HG03342 (cell line): ENCODE data around the gene KCTD19.

ENCODE experiments used
- ATAC-seq: cut with Tn5 transposase; IDR thresholded peaks from one replicate; pipeline ENCODE4 v1.9.1; 2021; ENCODE audit warnings: mild to moderate bottlenecking, moderate library complexity; ENCODE audit not compliant: unreplicated experiment

KCTD19 gene

GRCh38 chr16:67264277-67264676, 62.3 kb downstream of the KCTD19 start:
- no peak for ATAC-seq

- no peak for ATAC-seq
These were observed 63.3 kb downstream of the KCTD19 start for GRCh38 chr16:67263201-67263600.

- no peak for ATAC-seq
These were observed 66.0 kb downstream of the KCTD19 start for GRCh38 chr16:67260426-67261063.

- no peak for ATAC-seq
These were observed 66.8 kb downstream of the KCTD19 start for GRCh38 chr16:67259705-67260104.

- no peak for ATAC-seq
These were observed 68.2 kb downstream of the KCTD19 start for GRCh38 chr16:67258161-67258835.

- no peak for ATAC-seq
These were observed 68.9 kb downstream of the KCTD19 start for GRCh38 chr16:67257486-67258160.

- no peak for ATAC-seq
These were observed 69.8 kb downstream of the KCTD19 start for GRCh38 chr16:67256701-67257230.

GRCh38 chr16:67255553-67256221, 70.9 kb downstream of the KCTD19 start:
- ATAC-seq: no peak

GRCh38 chr16:67254801-67255552, 71.6 kb downstream of the KCTD19 start:
- ATAC-seq: no peak

GRCh38 chr16:67252609-67253497, 73.7 kb downstream of the KCTD19 start:
- no peak for ATAC-seq

GRCh38 chr16:67250045-67250327, 76.6 kb downstream of the KCTD19 start:
- no peak for ATAC-seq

GRCh38 chr16:67249178-67250044, 77.1 kb downstream of the KCTD19 start:
- ATAC-seq: no peak

GRCh38 chr16:67248401-67249177, 78.0 kb downstream of the KCTD19 start, which contains the start of gene SLC9A5:
Gene SLC9A5 (plus strand): TSS chr16:67248979. CDS start chr16:67249015, 36 bp downstream.
- ATAC-seq: no peak

- ATAC-seq: no peak
These were observed 78.5 kb downstream of the KCTD19 start for GRCh38 chr16:67248073-67248400.

- ATAC-seq: peak; percentile 44
These were observed 79.1 kb downstream of the KCTD19 start, which contains the start of gene FHOD1 for GRCh38 chr16:67247192-67248072. Gene FHOD1 (minus strand): TSS chr16:67247481. CDS start chr16:67247410, 71 bp downstream.

- ATAC-seq: no peak
These were observed 79.8 kb downstream of the KCTD19 start for GRCh38 chr16:67246756-67247191.
